Skin of body (tissue), 2 donors: Measurements from ENCODE around the gene ORC4. TPM values are rescaled to one million over a fixed set of nuclear protein-coding genes. Genes with fewer than 3 reads are reported as not detected.

Experiments used
- DNase-seq: peaks from one replicate; lab custom pipeline; 2025; lab: John Stamatoyannopoulos, UW
- total RNA-seq: library from RNA; depleted of rRNA; stranded (reverse); fragments of >200 nt; gene quantifications from one replicate; pipeline ENCODE4 v1.2.3, GENCODE V29; 2014

Gene ORC4
- 47.6 TPM for total RNA-seq

DNA sequence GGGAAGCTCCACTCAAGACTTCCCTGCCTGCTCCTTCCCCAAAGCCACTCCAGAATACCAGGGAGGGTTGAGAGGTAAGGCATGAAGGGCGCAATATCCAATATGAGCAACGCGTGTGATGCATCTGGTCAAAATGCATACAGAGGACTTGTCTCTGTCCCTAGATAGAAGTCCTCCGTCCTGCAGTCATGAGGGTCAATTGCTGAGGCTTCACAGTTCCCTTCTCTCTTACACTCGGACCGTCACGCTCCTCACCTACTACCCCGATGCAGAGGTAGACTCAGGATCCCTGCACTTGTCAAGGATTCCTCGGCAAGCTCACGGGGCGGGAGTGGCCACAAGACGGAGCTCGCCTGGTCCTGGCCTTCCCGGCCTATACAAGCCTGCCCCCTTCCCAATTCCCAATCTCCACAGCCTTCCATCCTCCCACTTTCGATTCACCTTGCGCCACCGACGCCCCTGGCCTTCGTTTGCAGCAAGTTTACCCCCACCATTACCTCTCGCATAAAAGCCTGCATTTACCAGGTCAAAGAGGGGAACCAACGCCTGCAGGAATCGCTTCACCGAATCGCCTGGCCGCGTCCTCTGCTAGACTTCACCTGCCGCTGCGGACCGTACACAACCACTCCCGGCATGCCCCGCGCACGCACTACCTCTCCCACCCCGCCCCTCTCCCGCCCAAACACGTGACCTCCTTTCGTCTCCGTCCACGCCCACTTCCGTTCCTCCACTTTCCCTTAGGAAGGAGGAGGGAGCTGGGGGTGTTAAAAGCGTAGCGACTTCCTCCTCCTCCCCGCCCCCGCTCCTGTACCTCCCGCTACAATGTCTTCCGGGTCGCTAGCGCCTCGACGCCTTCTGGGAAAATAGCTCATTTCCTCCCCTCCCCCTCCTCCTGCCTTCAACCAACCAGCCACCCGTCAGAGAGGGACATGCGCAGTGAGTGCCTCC lies at the start of gene ORC4:
ORC4 (minus strand) TSS at position 627 of the 948 bp plus-strand sequence. CDS start 44,779 bp downstream, outside the sequence.
- DNase-seq: peak; percentile 99

DNA sequence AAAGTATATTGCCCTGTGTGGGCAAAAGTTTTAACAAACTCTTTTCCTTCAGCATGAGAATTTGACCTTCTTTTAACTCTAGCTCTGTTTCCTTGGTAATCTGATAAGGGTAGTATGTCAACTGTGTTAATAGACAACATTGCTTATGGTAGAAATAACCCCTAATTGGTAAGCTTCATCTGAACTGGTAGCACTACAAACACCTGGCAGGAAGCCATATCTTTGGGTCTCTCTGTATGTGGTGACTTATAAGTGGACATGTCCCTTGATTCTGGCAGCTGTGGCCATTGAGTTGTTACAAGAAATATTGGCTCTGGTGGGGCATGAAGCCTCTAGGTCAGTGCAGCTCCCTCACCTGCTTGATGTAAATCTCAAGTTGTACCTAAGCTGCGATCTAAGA lies 47.3 kb upstream of the ORC4 start:
- no peak for DNase-seq

DNA sequence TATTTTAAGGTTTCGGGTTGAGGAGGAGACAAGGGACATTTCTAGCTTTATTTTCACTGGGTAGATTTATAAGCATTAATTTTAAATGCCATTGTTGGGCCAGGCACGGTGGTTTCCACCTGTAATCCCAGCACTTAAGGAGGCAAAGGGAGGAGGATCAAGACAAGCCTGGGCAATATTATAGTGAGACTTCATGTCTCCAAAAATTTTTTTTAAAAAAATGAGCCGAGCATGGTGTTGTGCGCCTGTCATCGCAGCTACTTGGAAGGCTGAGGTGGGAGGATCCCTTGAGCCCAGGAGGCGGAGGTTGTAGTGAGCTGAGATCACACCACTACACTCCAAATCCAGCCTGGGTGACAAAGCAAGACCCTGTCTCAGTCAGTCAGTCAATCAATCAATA lies 45.4 kb upstream of the ORC4 start:
- no peak for DNase-seq

GRCh38 chr2:148063633-148064032 lies 43.1 kb upstream of the ORC4 start:
- DNase-seq: no peak

- DNase-seq: no peak
Observed at GRCh38 chr2:148058641-148059040, 38.1 kb upstream of the ORC4 start.

GRCh38 chr2:148052687-148053086 lies 32.1 kb upstream of the ORC4 start:
- DNase-seq: no peak

DNA sequence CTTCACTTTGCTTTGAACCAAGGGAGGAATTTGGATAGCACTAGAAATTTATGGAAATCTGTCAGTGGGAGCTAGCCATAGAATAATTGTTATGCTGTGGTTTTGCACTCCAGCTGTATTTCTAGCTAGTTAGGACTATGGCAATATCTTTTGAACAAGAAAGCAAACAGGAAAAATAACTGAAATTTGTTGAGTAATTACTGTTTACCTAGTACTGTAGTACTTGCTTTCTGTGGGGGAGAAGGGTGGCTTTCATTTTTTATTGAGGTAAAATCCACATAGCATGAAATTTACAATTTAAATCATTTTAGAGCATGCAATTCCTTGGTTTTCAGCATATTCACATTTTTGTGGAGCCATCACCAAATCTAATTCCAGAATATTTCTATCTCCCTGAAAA lies 28.7 kb upstream of the ORC4 start:
- no peak for DNase-seq

DNA sequence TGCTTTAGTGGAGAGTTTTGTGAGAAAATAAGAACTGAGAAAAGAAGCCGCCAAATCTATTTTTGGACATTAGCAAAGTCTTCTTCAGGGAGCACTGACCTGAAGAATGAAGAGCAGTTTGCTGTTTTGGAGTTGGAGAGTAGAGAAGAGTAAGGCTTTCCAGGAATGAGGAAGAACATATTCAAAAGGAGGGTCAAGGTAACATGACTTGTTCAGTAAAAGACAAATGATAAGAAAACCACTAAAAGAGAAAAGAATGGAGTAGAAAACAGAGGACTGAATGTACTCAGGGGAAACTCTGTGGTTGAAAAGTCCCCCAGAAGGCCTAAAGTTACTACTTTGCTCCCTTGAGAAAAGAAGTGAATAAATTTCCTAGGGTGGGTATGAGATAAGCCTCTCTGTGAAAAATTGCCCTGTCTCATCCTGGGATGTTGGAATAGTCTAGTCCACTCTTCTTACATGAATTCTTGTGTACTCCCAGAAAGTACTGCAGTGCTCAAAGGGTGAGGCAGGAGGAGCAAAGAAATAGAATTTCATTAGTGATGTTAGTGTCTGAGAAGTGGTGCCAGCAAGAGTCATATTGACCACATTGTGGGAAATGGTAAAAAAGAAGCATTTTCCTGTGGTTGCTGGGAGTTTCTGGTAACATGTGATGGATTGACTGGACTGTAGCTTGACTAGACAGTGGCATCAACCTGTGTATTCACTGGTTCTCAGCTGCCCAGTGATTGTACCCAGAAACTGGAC lies 28.1 kb upstream of the ORC4 start:
- no peak for DNase-seq

DNA sequence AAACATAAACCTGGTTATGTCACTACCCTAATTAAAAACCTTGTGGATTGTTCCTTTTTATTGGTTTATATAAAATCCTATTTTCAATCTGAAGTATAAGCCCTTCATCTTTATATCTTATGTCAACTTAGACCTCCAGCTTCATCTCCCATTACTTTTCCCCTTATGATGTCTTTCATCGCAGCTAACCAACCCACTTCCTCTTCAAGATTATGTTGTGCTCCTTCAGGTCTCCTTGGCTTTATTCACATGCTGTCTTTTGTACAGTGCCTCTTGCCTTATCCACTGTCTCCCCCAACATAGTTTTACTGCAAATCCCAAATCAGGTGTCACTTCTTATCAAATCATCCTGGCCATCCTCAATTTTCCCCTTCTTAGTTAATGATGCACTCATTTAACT lies 26.3 kb upstream of the ORC4 start:
- no peak for DNase-seq

DNA sequence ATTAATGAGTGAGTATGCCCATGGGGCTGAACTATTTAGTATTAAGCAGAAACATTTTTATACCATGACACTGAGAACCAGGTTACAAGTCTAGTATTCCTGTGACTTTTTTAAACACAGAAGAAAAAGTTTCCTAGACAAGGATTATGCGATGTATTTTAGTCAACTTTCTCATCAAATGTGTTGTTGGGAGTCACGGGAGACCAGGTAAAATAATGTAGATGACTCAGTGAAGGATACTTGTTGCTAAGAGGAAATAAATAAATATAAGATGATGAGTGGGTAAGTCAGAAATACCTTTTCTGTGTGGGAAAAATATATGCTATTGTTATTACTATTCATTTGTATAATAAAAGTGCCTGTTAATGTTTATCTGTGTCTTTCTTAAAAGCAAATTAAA lies 23.8 kb upstream of the ORC4 start:
- no peak for DNase-seq

DNA sequence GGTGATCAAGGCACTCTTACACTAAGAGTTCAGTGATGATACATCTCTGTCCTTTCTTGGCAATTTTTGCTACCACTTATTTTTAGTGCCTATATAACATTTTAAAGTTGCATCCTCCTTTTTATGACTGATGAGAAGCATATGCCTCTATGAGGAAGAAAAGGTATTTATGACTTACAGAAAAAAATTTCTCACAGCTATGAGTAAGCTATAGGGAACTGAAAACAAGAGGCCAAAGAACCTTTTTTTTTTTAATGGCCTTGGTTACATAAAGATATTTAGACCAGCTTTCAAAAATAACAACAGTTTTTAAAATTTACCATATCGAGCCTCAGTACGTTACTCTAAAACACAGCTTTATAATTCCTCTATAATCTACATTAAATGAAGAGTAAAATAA lies 21.7 kb upstream of the ORC4 start:
- DNase-seq: no peak

DNA sequence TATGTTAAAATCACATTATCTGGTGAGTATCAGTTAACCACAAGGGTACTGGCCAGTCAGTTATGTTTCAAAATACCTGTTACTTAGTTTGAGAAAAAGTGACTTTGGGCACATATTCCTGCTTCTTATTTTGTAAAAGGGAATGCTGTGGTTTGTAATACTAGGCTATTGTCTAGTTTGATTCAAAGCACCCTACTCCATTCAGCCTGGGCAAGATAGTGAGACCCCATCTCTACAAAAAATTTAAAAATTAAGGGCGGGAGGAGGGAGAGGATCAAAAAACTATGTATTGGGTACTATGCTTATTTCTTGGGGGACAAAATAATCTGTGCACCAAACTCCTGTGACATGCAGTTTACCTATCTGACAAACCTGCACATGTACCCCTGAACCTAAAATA lies 19.2 kb upstream of the ORC4 start:
- DNase-seq: no peak

GRCh38 chr2:148032215-148032614 lies 11.7 kb upstream of the ORC4 start:
- no peak for DNase-seq

- DNase-seq: no peak
Observed at GRCh38 chr2:148031152-148031551, 10.6 kb upstream of the ORC4 start.

DNA sequence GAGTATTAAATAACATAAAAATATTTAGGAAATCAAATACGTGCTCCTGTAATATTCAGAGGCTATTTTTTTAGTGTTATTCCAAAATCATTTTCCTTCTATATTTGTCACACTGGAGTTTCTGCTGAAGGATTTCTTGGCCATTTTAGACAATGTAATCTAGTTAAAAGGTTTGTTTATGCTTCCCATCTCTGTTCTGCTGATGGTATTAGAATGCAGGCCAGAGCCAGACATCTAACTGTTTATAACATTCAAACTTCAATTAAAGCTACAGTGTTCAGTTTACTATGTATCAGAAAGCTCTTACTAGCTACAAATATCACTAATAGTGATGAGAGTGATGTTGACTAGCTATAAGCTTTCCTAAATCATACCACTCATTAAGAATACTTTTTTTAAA lies 8.2 kb upstream of the ORC4 start:
- DNase-seq: no peak

- no peak for DNase-seq
Observed at GRCh38 chr2:148027822-148028221, 7.3 kb upstream of the ORC4 start.

GRCh38 chr2:148026573-148026972 lies 6.0 kb upstream of the ORC4 start:
- DNase-seq: no peak

GRCh38 chr2:148023861-148024260 lies 3.3 kb upstream of the ORC4 start:
- no peak for DNase-seq

- no peak for DNase-seq
Observed at GRCh38 chr2:148022882-148023281, 2.3 kb upstream of the ORC4 start.

GRCh38 chr2:148022351-148022750 lies 1.8 kb upstream of the ORC4 start:
- DNase-seq: peak; percentile 8

DNA sequence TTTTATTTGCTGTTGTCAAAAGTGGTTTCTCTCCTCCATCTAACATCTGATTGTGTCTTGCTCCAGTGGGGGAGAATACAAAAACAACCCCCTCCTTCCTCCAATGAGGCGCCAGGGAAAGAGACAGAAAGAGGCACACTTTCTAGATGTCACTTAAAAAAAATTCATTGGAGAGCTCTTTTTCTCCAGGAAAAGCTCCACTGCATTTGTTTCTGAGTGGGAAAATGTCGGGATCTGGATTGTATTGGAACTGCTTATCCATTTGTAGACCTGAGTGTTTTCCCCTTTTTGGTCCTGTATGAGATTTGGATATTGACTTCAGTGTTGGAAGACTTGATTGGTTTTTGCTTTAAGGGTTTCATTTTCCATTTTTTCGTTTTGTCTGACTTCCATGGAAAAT lies 1.3 kb upstream of the ORC4 start:
- DNase-seq: peak; percentile 8

DNA sequence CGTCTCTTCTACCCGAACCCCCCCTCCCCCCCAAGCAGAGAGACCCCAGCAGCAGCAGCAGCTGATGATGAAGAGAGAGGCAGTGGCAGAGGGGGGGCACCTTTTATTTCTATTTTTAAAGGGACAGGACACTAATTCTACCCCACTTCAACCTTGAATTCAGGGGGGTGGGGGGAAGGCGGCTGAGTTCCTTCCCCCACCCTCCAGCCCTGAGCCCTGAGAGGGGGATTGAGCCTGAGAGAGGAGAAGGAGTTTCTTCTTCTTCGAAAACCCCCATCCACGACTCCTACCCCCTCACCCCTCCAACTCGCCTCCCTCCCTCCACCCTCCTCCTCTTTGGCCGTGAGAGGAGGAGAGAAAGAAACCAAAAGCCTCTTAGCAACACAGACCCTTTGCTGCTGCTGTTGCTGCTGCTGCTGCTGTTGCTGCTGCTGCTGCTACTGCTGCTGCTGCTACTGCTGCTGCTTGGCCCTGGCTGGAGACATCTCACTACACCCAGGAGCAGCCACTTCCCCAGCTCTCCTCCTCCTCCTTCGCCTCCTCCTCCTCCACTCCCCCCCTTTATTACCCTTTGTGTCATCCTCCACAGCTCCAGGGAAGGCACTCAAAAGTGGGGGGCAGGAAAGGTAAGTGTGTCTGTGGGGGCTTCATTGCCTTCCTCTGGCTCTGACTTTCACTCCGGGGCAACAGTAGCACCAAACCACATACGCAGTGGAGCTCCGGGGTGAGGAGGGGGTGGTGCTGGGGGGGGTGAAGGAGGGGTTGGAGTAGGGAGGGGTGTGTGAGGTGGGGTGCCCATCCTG lies 723 bp upstream of the ORC4 start, which contains the start of gene MBD5:
MBD5 (plus strand) TSS at position 33 of the 803 bp plus-strand sequence.
- no peak for DNase-seq
